CD14-positive monocyte (primary cell): Measurements from ENCODE around the gene PTCHD1. TPM values are rescaled to one million over a fixed set of nuclear protein-coding genes. Genes with fewer than 3 reads are reported as not detected.

Experiments
- DNase-seq, 3 donors: peaks; one replicate each; pipeline ENCODE4 v3.0.0-alpha.2; 2011 to 2022
- H2AFZ ChIP-seq: 2 replicates; pipeline ENCODE4 v1.6.0; 2012; ENCODE audit warnings: mild to moderate bottlenecking, low read depth, low read length, inconsistent platforms; ENCODE audit not compliant: insufficient read depth, poor library complexity, severe bottlenecking
- H3K27ac ChIP-seq, 2 donors: 1 replicate in 1 of 2; 2 replicates in 1 of 2; pipeline ENCODE4 v1.5.1; 2012 to 2013; ENCODE audit warnings: low read length in 2 of 2, control low read depth in 1 of 2, inconsistent platforms in 1 of 2, low read depth in 1 of 2, mild to moderate bottlenecking in 1 of 2
- H3K27me3 ChIP-seq, 2 donors: one replicate each; pipeline versions ENCODE4 v1.6.0 to v1.6.1; 2011 to 2013; ENCODE audit warnings: low read length in 2 of 2; ENCODE audit not compliant: control insufficient read depth in 2 of 2, insufficient read depth in 2 of 2
- H3K36me3 ChIP-seq, 2 donors: replicated peaks in 1 of 2; 1 replicate in 1 of 2; 2 replicates in 1 of 2; pipeline versions ENCODE4 v1.5.1 to v1.6.1; 2012 to 2013; ENCODE audit warnings: low read length in 2 of 2, control low read depth in 1 of 2, inconsistent platforms in 1 of 2, mild to moderate bottlenecking in 1 of 2; ENCODE audit not compliant: insufficient read depth in 2 of 2, control insufficient read depth in 1 of 2
- H3K4me1 ChIP-seq, 2 donors: 1 replicate in 1 of 2; 2 replicates in 1 of 2; pipeline versions ENCODE4 v1.5.1 to v1.6.1; 2012 to 2013; ENCODE audit warnings: low read length in 2 of 2, control low read depth in 1 of 2, inconsistent platforms in 1 of 2, mild to moderate bottlenecking in 1 of 2, moderate library complexity in 1 of 2; ENCODE audit not compliant: insufficient read depth in 2 of 2, control insufficient read depth in 1 of 2
- H3K4me2 ChIP-seq: replicated peaks from 2 replicates; pipeline ENCODE3; 2012; ENCODE audit warnings: low read length, moderate library complexity, mild to moderate bottlenecking; ENCODE audit not compliant: poor library complexity, severe bottlenecking; ENCODE audit errors: extremely low read depth
- H3K4me3 ChIP-seq, 3 experiments: fragments of 200-600 bp in 1 of 3; sonication (generic) in 1 of 3; replicated peaks in 1 of 3; 1 replicate in 2 of 3; 2 replicates in 1 of 3; pipeline ENCODE4 v1.5.1; 2011 to 2013; ENCODE audit warnings: low read length in 3 of 3, mild to moderate bottlenecking in 3 of 3, control low read depth in 2 of 3, low read depth in 2 of 3, inconsistent platforms in 1 of 3, moderate library complexity in 1 of 3
- H3K79me2 ChIP-seq: 2 replicates; pipeline ENCODE4 v1.6.0; 2012; ENCODE audit warnings: mild to moderate bottlenecking, control low read depth, inconsistent platforms, low read length, moderate library complexity; ENCODE audit not compliant: insufficient read depth
- H3K9ac ChIP-seq: 2 replicates; pipeline ENCODE4 v1.6.0; 2017; ENCODE audit warnings: low read length, mild to moderate bottlenecking; ENCODE audit not compliant: insufficient read depth, poor library complexity, severe bottlenecking
- H3K9me3 ChIP-seq, 2 donors: replicated peaks in 1 of 2; 1 replicate in 1 of 2; 2 replicates in 1 of 2; pipeline versions ENCODE4 v1.5.1 to v1.6.1; 2012 to 2013; ENCODE audit warnings: low read length in 2 of 2, control low read depth in 1 of 2; ENCODE audit not compliant: control insufficient read depth in 1 of 2, insufficient read depth in 1 of 2
- H4K20me1 ChIP-seq: 2 replicates; pipeline ENCODE4 v1.6.0; 2012; ENCODE audit warnings: mild to moderate bottlenecking, low read length, control low read depth, moderate library complexity; ENCODE audit not compliant: insufficient read depth
- H3K27ac Mint-ChIP-seq, 7 donors: one replicate each; pipeline ENCODE4 v1.8.0; 2020; ENCODE audit warnings: mild to moderate bottlenecking in 7 of 7, mixed read lengths in 7 of 7, moderate library complexity in 6 of 7, inconsistent platforms in 2 of 7
- H3K27me3 Mint-ChIP-seq, 3 donors: one replicate each; pipeline ENCODE4 v1.8.0; 2021 to 2022; ENCODE audit warnings: low read depth in 3 of 3, mild to moderate bottlenecking in 3 of 3, mixed read lengths in 3 of 3, moderate library complexity in 3 of 3, inconsistent platforms in 1 of 3
- H3K36me3 Mint-ChIP-seq, 2 donors: one replicate each; pipeline ENCODE4 v1.8.0; 2020; ENCODE audit warnings: mixed read lengths in 2 of 2, inconsistent platforms in 1 of 2, mild to moderate bottlenecking in 1 of 2
- H3K4me1 Mint-ChIP-seq: one replicate; pipeline ENCODE4 v1.8.0; 2020; ENCODE audit warnings: mild to moderate bottlenecking, mixed read lengths
- H3K4me3 Mint-ChIP-seq, 2 donors: one replicate each; pipeline ENCODE4 v1.8.0; 2020; ENCODE audit warnings: mild to moderate bottlenecking in 2 of 2, mixed read lengths in 2 of 2, moderate library complexity in 1 of 2
- H3K9me3 Mint-ChIP-seq, 7 donors: one replicate each; pipeline ENCODE4 v1.8.0; 2020 to 2022; ENCODE audit warnings: mixed read lengths in 7 of 7, mild to moderate bottlenecking in 6 of 7, moderate library complexity in 6 of 7, inconsistent platforms in 2 of 7
- CTCF ChIP-seq: fragments of 200-600 bp; IDR thresholded peaks from one replicate; pipeline ENCODE4 v1.8.0; 2022; ENCODE audit warnings: antibody characterized with exemption, mild to moderate bottlenecking
- WGBS: methylation state at CpG from one replicate; pipeline ENCODE4 v1.1.5; 2013; ENCODE audit warnings: missing lambda C conversion rate; ENCODE audit not compliant: insufficient coverage; 5-methylcytosine and 5-hydroxymethylcytosine counted together
- intact Hi-C, 2 donors: fragments of 100-400 bp; cut with micrococcal nuclease; formaldehyde crosslinking; loops; one replicate each; pipeline versions ENCODE4 v1.15.0 to v1.15.1; 2023
- polyA plus RNA-seq, 3 donors: library from polyadenylated mRNA; depleted of rRNA in 1 of 3; unstranded in 2 of 3; stranded (reverse) in 1 of 3; fragments of 300-500 nt in 2 of 3; fragments of >200 nt in 1 of 3; fragmentation: Illumina TruSeq in 2 of 3; gene quantifications; 1 replicate in 2 of 3; 2 replicates in 1 of 3; pipeline ENCODE4 v1.2.3, GENCODE V29; 2012 to 2021

The PTCHD1 gene
- polyA plus RNA-seq, 3 donors: not detected

- Histone ChIP-seq H3K9ac (no peak overlapping the region), H3K27me3 (no peaks in the 10 kb centered on the region), H3K4me2 (no peak overlapping the region), H3K9me3 (no peaks in the 10 kb centered on the region), H3K79me2 (no peaks in the 10 kb centered on the region), H3K4me1 (no peaks in the 10 kb centered on the region), H3K36me3 (no peaks in the 10 kb centered on the region), H3K4me3 (no peak overlapping the region), H3K27ac (no peak overlapping the region), H2AFZ (no peak overlapping the region), H4K20me1 (no peaks in the 10 kb centered on the region)
- no peak for DNase-seq
- no peak for TF ChIP-seq CTCF
- Mint-ChIP-seq H3K9me3 (peaks cover 0 to 5% (median 1%) of the 10 kb centered on the region in 7 donors), H3K4me1 (no peaks in the 10 kb centered on the region), H3K4me3 (no peak overlapping the region), H3K36me3 (no peaks in the 10 kb centered on the region), H3K27me3 (peaks cover 1 to 5% (median 4%) of the 10 kb centered on the region in 3 donors), H3K27ac (no peak overlapping the region)
- WGBS: 100% methylated on average over 1 of the region's 3 CpGs
- intact Hi-C loops: no loop called here
These were observed 29.8 kb downstream of the PTCHD1 start for GRCh38 chrX:23364416-23364815.

- peaks cover 1 to 5% (median 4%) of the 10 kb centered on the region in 3 donors for H3K27me3 Mint-ChIP-seq
- no peaks in the 10 kb centered on the region for H3K36me3 Mint-ChIP-seq
- H3K4me2 ChIP-seq: no peak overlapping the region
- no CpG with 5 or more reads among the region's 1 CpG for WGBS
- H3K27me3 ChIP-seq: no peaks in the 10 kb centered on the region
- no peaks in the 10 kb centered on the region for H3K36me3 ChIP-seq
- no peaks in the 10 kb centered on the region for H4K20me1 ChIP-seq
- H3K9me3 ChIP-seq: no peaks in the 10 kb centered on the region
- intact Hi-C loops: no loop called here
- H3K79me2 ChIP-seq: no peaks in the 10 kb centered on the region
- no peak overlapping the region for H3K9ac ChIP-seq
- H3K4me1 Mint-ChIP-seq: no peaks in the 10 kb centered on the region
- H3K4me3 ChIP-seq: no peak overlapping the region
- DNase-seq: no peak
- no peak overlapping the region for H3K27ac Mint-ChIP-seq
- no peak overlapping the region for H2AFZ ChIP-seq
- no peaks in the 10 kb centered on the region for H3K4me1 ChIP-seq
- peaks cover 0 to 2% (median 1%) of the 10 kb centered on the region in 7 donors for H3K9me3 Mint-ChIP-seq
- no peak overlapping the region for H3K4me3 Mint-ChIP-seq
- TF ChIP-seq CTCF: no peak
- no peak overlapping the region for H3K27ac ChIP-seq
These were observed 30.9 kb downstream of the PTCHD1 start for GRCh38 chrX:23365541-23365940.
